Lower leg skin (tissue), 4 donors: Measurements from ENCODE around the gene SPAG7. TPM values are rescaled to one million over a fixed set of nuclear protein-coding genes. Genes with fewer than 3 reads are reported as not detected.

Experiments
- DNase-seq, 2 donors: peaks; one replicate each; pipeline ENCODE4 v3.0.0-alpha.2; 2019; ENCODE audit warnings: low spot score in 2 of 2
- H3K4me3 ChIP-seq: fragments of 200-600 bp; sonication (generic); 2 replicates; pipeline ENCODE4 v1.5.1; 2017; ENCODE audit warnings: mild to moderate bottlenecking, low read depth; ENCODE audit not compliant: poor library complexity, severe bottlenecking
- CTCF ChIP-seq, 3 donors: fragments of 450-650 bp; IDR thresholded peaks; one replicate each; pipeline ENCODE4 v1.5.1; 2016; ENCODE audit warnings: antibody characterized with exemption in 3 of 3, mild to moderate bottlenecking in 3 of 3, moderate library complexity in 2 of 3
- POLR2A ChIP-seq, 2 donors: fragments of 450-650 bp; IDR thresholded peaks; one replicate each; pipeline ENCODE4 v1.6.1; 2016 to 2017; ENCODE audit warnings: antibody characterized with exemption in 2 of 2, mild to moderate bottlenecking in 1 of 2, moderate library complexity in 1 of 2
- WGBS, 2 donors: methylation state at CpG; one replicate each; pipeline ENCODE4 v1.1.5; 2018; 5-methylcytosine and 5-hydroxymethylcytosine counted together
- intact Hi-C: fragments of 100-400 bp; cut with DNase I; formaldehyde crosslinking; loops from one replicate; pipeline ENCODE4 v1.15.0; 2023; ENCODE audit warnings: low total_unique reads
- total RNA-seq, 4 donors: library from RNA; depleted of rRNA; stranded (reverse); fragments of >200 nt; gene quantifications; one replicate each; pipeline ENCODE4 v1.1.0, GENCODE V29; 2016

Gene SPAG7
- total RNA-seq, 4 donors from 2014 or later: 35.1 to 64.0 (median 51.7) TPM

GRCh38 chr17:4942760-4943508 is 24.7 kb downstream of the SPAG7 start:
- intact Hi-C loops: no loop called here
- 73 to 75% methylated on average over 13 of the region's 13 CpGs for WGBS, 2 donors

GRCh38 chr17:4941319-4941610 is 26.4 kb downstream of the SPAG7 start:
- no peak for DNase-seq
- TF ChIP-seq CTCF (IDR thresholded peaks at IDR 0.05) (no peak), POLR2A (IDR thresholded peaks at IDR 0.05) (no peak)
- intact Hi-C loops: no loop called here
- no peak overlapping the region for H3K4me3 ChIP-seq
- WGBS, 2 donors: 49 to 51% methylated on average over 4 of the region's 4 CpGs

More at GRCh38 chr17:4942760-4943508, 24.7 kb downstream of the SPAG7 start:
- TF ChIP-seq POLR2A (IDR thresholded peaks at IDR 0.05) (no peak), CTCF (IDR thresholded peaks at IDR 0.05) (no peak)
- DNase-seq: no peak
- no peak overlapping the region for H3K4me3 ChIP-seq

- DNase-seq: peak; percentile 84 to 96
- TF ChIP-seq CTCF (IDR thresholded peaks at IDR 0.05) (no peak), POLR2A (IDR thresholded peaks at IDR 0.05) (no peak)
- intact Hi-C loops: no loop called here
- WGBS, 2 donors: 1% methylated on average over 27 to 29 of the region's 29 CpGs
- H3K4me3 ChIP-seq: peak overlapping the region; percentile 81
Observed at GRCh38 chr17:4940555-4941318, 26.9 kb downstream of the SPAG7 start.

GRCh38 chr17:4939796-4940554 is 27.6 kb downstream of the SPAG7 start, which contains the start of the genes RNF167 and SLC25A11:
TSS of gene RNF167 (plus strand) at chr17:4940268. CDS start at chr17:4940910, 642 bp downstream.
TSS of gene SLC25A11 (minus strand) at chr17:4940046. CDS start at chr17:4939910, 136 bp downstream.
- DNase-seq: peak; percentile 98 to 99
- intact Hi-C loops: no loop called here
- WGBS, 2 donors: 0% methylated on average over 70 to 72 of the region's 72 CpGs
- H3K4me3 ChIP-seq: peak within 1 kb of the TSS; percentile 81
- TF ChIP-seq CTCF (IDR thresholded peaks at IDR 0.05) (no peak), POLR2A (IDR thresholded peaks at IDR 0.05) (no peak)

- 0% methylated on average over 14 to 16 of the region's 16 CpGs for WGBS, 2 donors
- peak in 1 of 2 donors; percentile 91 for DNase-seq
- peak overlapping the region; percentile 81 for H3K4me3 ChIP-seq
- intact Hi-C loops: no loop called here
- TF ChIP-seq POLR2A (IDR thresholded peaks at IDR 0.05): no peak
- TF ChIP-seq CTCF (IDR thresholded peaks at IDR 0.05): no peak
Observed at GRCh38 chr17:4939546-4939795, 28.1 kb downstream of the SPAG7 start.
